Body of pancreas (tissue), 4 donors: Measurements from ENCODE around the gene CEP128.

Experiments used
- POLR2A ChIP-seq, 3 donors: fragments of 450-650 bp; IDR thresholded peaks; one replicate each; pipeline ENCODE4 v1.6.1; 2016; ENCODE audit warnings: antibody characterized with exemption in 3 of 3, mild to moderate bottlenecking in 2 of 3
- TF ChIP-seq, protein P1 (sequence below), 7 experiments: fragments of 450-650 bp in 4 of 7; fragments of 200-600 bp in 3 of 7; sonication (generic) in 3 of 7; IDR thresholded peaks; one replicate each; pipeline ENCODE4 v1.5.1; 2016 to 2019; ENCODE audit warnings: antibody characterized with exemption in 7 of 7

DNA sequence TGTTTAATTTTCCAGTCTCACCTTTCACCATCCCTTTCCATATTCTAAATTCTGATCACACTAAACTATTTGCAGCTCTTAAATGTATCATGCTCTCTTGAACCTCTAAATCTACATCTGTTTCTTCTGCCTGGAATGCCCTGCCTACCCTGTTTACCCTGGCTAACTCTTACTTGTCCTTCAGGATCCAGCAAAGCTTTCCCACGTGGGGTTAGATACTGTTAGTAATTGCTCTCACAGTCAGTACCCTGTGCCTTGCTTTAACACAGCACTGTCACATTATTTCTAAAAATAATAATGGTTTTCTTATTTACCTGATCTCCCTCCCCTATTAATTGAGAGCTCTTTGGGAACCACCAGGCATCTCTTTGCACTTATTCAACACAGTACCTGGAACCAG lies 333.0 kb downstream of the CEP128 start:
- TF ChIP-seq POLR2A (IDR thresholded peaks at IDR 0.05): no peak
- TF ChIP-seq, protein P1, sequence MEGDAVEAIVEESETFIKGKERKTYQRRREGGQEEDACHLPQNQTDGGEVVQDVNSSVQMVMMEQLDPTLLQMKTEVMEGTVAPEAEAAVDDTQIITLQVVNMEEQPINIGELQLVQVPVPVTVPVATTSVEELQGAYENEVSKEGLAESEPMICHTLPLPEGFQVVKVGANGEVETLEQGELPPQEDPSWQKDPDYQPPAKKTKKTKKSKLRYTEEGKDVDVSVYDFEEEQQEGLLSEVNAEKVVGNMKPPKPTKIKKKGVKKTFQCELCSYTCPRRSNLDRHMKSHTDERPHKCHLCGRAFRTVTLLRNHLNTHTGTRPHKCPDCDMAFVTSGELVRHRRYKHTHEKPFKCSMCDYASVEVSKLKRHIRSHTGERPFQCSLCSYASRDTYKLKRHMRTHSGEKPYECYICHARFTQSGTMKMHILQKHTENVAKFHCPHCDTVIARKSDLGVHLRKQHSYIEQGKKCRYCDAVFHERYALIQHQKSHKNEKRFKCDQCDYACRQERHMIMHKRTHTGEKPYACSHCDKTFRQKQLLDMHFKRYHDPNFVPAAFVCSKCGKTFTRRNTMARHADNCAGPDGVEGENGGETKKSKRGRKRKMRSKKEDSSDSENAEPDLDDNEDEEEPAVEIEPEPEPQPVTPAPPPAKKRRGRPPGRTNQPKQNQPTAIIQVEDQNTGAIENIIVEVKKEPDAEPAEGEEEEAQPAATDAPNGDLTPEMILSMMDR (IDR thresholded peaks at IDR 0.05): no peak
